AG09319 (cell line): ENCODE measurements around the gene FZD7.

ENCODE experiments used
- DNase-seq: peaks from one replicate; pipeline ENCODE4 v3.0.0-alpha.2; 2010; ENCODE audit warnings: low read depth; ENCODE audit errors: extremely low read depth
- CTCF ChIP-seq: IDR thresholded peaks from 2 replicates; pipeline ENCODE4 v1.5.1; 2011; ENCODE audit warnings: low read depth, mild to moderate bottlenecking, inconsistent platforms, low read length, moderate library complexity

Gene FZD7

GRCh38 chr2:201992960-201993359 is 40.7 kb upstream of the FZD7 start:
- no peak for TF ChIP-seq CTCF
- DNase-seq = no peak

- no peak for TF ChIP-seq CTCF
- DNase-seq = no peak
These were observed 38.5 kb upstream of the FZD7 start for GRCh38 chr2:201994973-201995638.

- TF ChIP-seq CTCF = no peak
- DNase-seq = no peak
These were observed 37.6 kb upstream of the FZD7 start for GRCh38 chr2:201996006-201996405.

- no peak for TF ChIP-seq CTCF
- no peak for DNase-seq
These were observed 36.9 kb upstream of the FZD7 start for GRCh38 chr2:201996679-201997314.

DNA sequence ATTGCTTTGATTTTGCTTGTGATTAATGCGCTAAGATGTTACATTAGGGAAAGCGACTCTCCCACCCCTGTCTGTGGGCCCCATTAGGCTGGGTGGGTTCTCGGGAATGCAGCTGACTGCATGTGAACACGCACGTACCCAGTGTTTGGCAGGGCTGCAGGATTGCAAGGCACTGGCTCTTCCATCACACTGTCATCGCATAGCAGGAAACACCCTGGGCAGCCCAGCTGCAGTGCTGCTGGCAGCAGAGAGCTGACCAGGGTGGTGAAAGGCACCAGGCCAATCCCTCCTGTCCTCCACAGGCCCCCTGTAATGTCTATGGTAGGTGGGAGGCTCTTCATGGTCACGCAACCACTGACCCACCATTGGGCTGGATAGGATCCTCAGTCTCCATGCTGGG is 34.4 kb upstream of the FZD7 start:
- no peak for TF ChIP-seq CTCF
- no peak for DNase-seq

GRCh38 chr2:202001826-202002225 is 31.8 kb upstream of the FZD7 start:
- no peak for TF ChIP-seq CTCF
- no peak for DNase-seq

DNA sequence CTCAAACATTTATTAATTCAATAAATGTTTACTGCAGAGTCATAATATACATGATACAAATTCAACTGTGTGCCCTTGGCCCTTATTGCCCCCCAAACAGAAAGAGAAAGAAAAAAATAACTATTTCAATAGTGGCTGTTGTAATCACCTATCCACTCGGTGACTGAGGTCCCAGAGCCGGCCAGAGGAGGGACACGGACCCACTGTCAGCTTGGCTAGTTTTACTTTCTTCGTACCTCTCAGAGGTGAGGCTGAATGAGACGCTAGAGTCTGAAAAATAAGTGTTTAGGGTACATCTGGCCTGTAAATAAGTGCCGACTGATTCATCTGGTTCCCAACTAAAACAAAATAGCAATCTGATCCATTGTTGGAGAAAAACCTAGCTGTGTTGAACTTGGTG is 31.3 kb upstream of the FZD7 start:
- no peak for TF ChIP-seq CTCF
- DNase-seq = no peak
